HEK293 (cell line): Measurements from ENCODE around the gene KIF2C.

Experiments used
- CTCF ChIP-seq: fragments of 450-650 bp; formaldehyde crosslinking; IDR thresholded peaks from 2 replicates; pipeline ENCODE4 v1.5.1; 2016; ENCODE audit warnings: missing biosample characterization, missing genetic modification characterization
- PBX3 ChIP-seq: sonication (generic); formaldehyde crosslinking; IDR thresholded peaks from 2 replicates; pipeline ENCODE4 v1.8.1; 2022; ENCODE audit warnings: mild to moderate bottlenecking, moderate library complexity, missing genetic modification reagents
- ZBTB6 ChIP-seq: fragments of 450-650 bp; formaldehyde crosslinking; IDR thresholded peaks from 2 replicates; pipeline ENCODE4 v1.5.1; 2017; ENCODE audit warnings: missing biosample characterization, missing genetic modification characterization

GRCh38 chr1:44733365-44733764 is 6.3 kb upstream of the KIF2C start:
- no peak for TF ChIP-seq ZBTB6 (tag by site-specific recombination)
- no peak for TF ChIP-seq CTCF (tag by site-specific recombination)
- TF ChIP-seq PBX3 (CRISPR knock-in tag): no peak
